Endothelial cell (in vitro differentiated cells): ENCODE measurements around the gene ITPRID1. TPM values are rescaled to one million over a fixed set of nuclear protein-coding genes. Genes with fewer than 3 reads are reported as not detected.

Source experiments
- DNase-seq: peaks from one replicate; pipeline ENCODE4 v3.0.0; 2021; ENCODE audit warnings: low spot score
- H3K27ac Mint-ChIP-seq: one replicate; pipeline ENCODE4 v1.8.0; 2021; ENCODE audit warnings: mixed read lengths, inconsistent platforms; ENCODE audit not compliant: unreplicated experiment
- H3K27me3 Mint-ChIP-seq: one replicate; pipeline ENCODE4 v1.8.0; 2021; ENCODE audit warnings: mild to moderate bottlenecking, moderate library complexity, mixed read lengths, inconsistent platforms; ENCODE audit not compliant: unreplicated experiment
- H3K36me3 Mint-ChIP-seq: one replicate; pipeline ENCODE4 v1.8.0; 2021; ENCODE audit warnings: mild to moderate bottlenecking, low read depth, mixed read lengths, inconsistent platforms; ENCODE audit not compliant: unreplicated experiment
- H3K4me1 Mint-ChIP-seq: one replicate; pipeline ENCODE4 v1.8.0; 2021; ENCODE audit warnings: mild to moderate bottlenecking, mixed read lengths, inconsistent platforms; ENCODE audit not compliant: unreplicated experiment
- H3K4me3 Mint-ChIP-seq: one replicate; pipeline ENCODE4 v1.8.0; 2021; ENCODE audit warnings: mild to moderate bottlenecking, mixed read lengths, inconsistent platforms; ENCODE audit not compliant: unreplicated experiment
- H3K9me3 Mint-ChIP-seq: one replicate; pipeline ENCODE4 v1.8.0; 2021; ENCODE audit warnings: mixed read lengths, inconsistent platforms; ENCODE audit not compliant: unreplicated experiment
- CTCF ChIP-seq: fragments of 200-600 bp; sonication (generic); IDR thresholded peaks from one replicate; pipeline ENCODE4 v1.5.0; 2021; ENCODE audit warnings: antibody characterized with exemption; ENCODE audit not compliant: unreplicated experiment
- total RNA-seq: library from RNA; stranded (reverse); fragmentation: NEBNext Ultra II Directional; extraction: Animal tissue kit (Norgen Biotek cat#: 25700); gene quantifications from one replicate; pipeline ENCODE4 v1.2.1, GENCODE V29; 2021; ENCODE audit not compliant: unreplicated experiment

The ITPRID1 gene
- total RNA-seq, 1 donor from 2014 or later = not detected

GRCh38 chr7:31595390-31595789 lies 81.5 kb downstream of the ITPRID1 start:
- Mint-ChIP-seq H3K36me3 (no peaks in the 10 kb centered on the region), H3K4me3 (no peak overlapping the region), H3K27me3 (no peaks in the 10 kb centered on the region)

GRCh38 chr7:31602041-31602625 lies 88.2 kb downstream of the ITPRID1 start:
- Mint-ChIP-seq H3K27me3 (no peaks in the 10 kb centered on the region), H3K36me3 (no peaks in the 10 kb centered on the region), H3K4me3 (no peak overlapping the region), H3K27ac (no peak overlapping the region), H3K9me3 (no peaks in the 10 kb centered on the region), H3K4me1 (no peaks in the 10 kb centered on the region)
- no peak for DNase-seq
- no peak for TF ChIP-seq CTCF

More at GRCh38 chr7:31595390-31595789, 81.5 kb downstream of the ITPRID1 start:
- no peak for DNase-seq
- H3K9me3 Mint-ChIP-seq = peaks cover 3% of the 10 kb centered on the region
- no peak overlapping the region for H3K27ac Mint-ChIP-seq
- TF ChIP-seq CTCF = no peak
- H3K4me1 Mint-ChIP-seq = no peaks in the 10 kb centered on the region

- TF ChIP-seq CTCF = no peak
- Mint-ChIP-seq H3K4me1 (no peaks in the 10 kb centered on the region), H3K4me3 (no peak overlapping the region), H3K9me3 (no peaks in the 10 kb centered on the region), H3K27me3 (no peaks in the 10 kb centered on the region), H3K27ac (no peak overlapping the region), H3K36me3 (no peaks in the 10 kb centered on the region)
- no peak for DNase-seq
These were observed 89.2 kb downstream of the ITPRID1 start for GRCh38 chr7:31603046-31603445.

- Mint-ChIP-seq H3K27me3 (no peaks in the 10 kb centered on the region), H3K4me1 (peaks cover 2% of the 10 kb centered on the region), H3K4me3 (no peak overlapping the region), H3K9me3 (no peaks in the 10 kb centered on the region), H3K27ac (no peak overlapping the region), H3K36me3 (no peaks in the 10 kb centered on the region)
- TF ChIP-seq CTCF = no peak
- no peak for DNase-seq
These were observed 99.7 kb downstream of the ITPRID1 start for GRCh38 chr7:31613604-31614003.

- DNase-seq = no peak
- Mint-ChIP-seq H3K36me3 (no peaks in the 10 kb centered on the region), H3K27me3 (no peaks in the 10 kb centered on the region), H3K9me3 (no peaks in the 10 kb centered on the region), H3K27ac (no peak overlapping the region), H3K4me1 (no peaks in the 10 kb centered on the region), H3K4me3 (no peak overlapping the region)
- TF ChIP-seq CTCF = no peak
These were observed 119.6 kb downstream of the ITPRID1 start for GRCh38 chr7:31633467-31633866.
